ENCODE measurements around the gene MAP3K14.
"Not testable (repeated sequence)": the region's sequence is repeated elsewhere in the genome, so short reads cannot be mapped to it uniquely, and the experiment has no call there.

MAP3K14 gene

GRCh38 chr17:45314741-45315647 lies 1.8 kb downstream of the MAP3K14 start:
- peak; percentile 63 for DNase-seq

- DNase-seq, result peak; percentile 77
These were observed 2.7 kb downstream of the MAP3K14 start for GRCh38 chr17:45313996-45314740.

GRCh38 chr17:45313421-45313771 lies 3.4 kb downstream of the MAP3K14 start:
- no peak for DNase-seq

- DNase-seq, result peak; percentile 51
These were observed 4.1 kb downstream of the MAP3K14 start for GRCh38 chr17:45312477-45313420.

- DNase-seq, result peak; percentile 96
These were observed 4.9 kb downstream of the MAP3K14 start for GRCh38 chr17:45311760-45312476.

- no peak for DNase-seq
These were observed 5.4 kb downstream of the MAP3K14 start for GRCh38 chr17:45311401-45311759.

- no peak for DNase-seq
These were observed 6.2 kb downstream of the MAP3K14 start for GRCh38 chr17:45310380-45311324.

GRCh38 chr17:45309400-45309799 lies 7.4 kb downstream of the MAP3K14 start:
- no peak for DNase-seq

- no peak for DNase-seq
These were observed 8.0 kb downstream of the MAP3K14 start for GRCh38 chr17:45308840-45309239.

GRCh38 chr17:45308016-45308365 lies 8.8 kb downstream of the MAP3K14 start:
- DNase-seq, result no peak

GRCh38 chr17:45307290-45308015 lies 9.4 kb downstream of the MAP3K14 start:
- peak; percentile 89 for DNase-seq

GRCh38 chr17:45306623-45307022 lies 10.2 kb downstream of the MAP3K14 start:
- DNase-seq, result no peak

GRCh38 chr17:45306094-45306493 lies 10.7 kb downstream of the MAP3K14 start:
- no peak for DNase-seq

- DNase-seq, result peak; percentile 40
These were observed 11.2 kb downstream of the MAP3K14 start for GRCh38 chr17:45305530-45306087.

GRCh38 chr17:45302649-45303173 lies 14.1 kb downstream of the MAP3K14 start:
- peak; percentile 62 for DNase-seq

- not testable (repeated sequence) for DNase-seq
These were observed 14.6 kb downstream of the MAP3K14 start for GRCh38 chr17:45302220-45302619.

- DNase-seq, result no peak
These were observed 15.1 kb downstream of the MAP3K14 start for GRCh38 chr17:45301674-45302073.

GRCh38 chr17:45300060-45300751 lies 16.6 kb downstream of the MAP3K14 start:
- no peak for DNase-seq

- DNase-seq, result no peak
These were observed 17.5 kb downstream of the MAP3K14 start for GRCh38 chr17:45299361-45299760.
